B cell (primary cell): ENCODE results near the gene ABR.

ENCODE experiments used
- CTCF ChIP-seq: fragments of 200-600 bp; IDR thresholded peaks from one replicate; pipeline ENCODE4 v1.8.0; 2022; ENCODE audit warnings: antibody characterized with exemption, mild to moderate bottlenecking
- EZH2 ChIP-seq: IDR thresholded peaks from 2 replicates; pipeline ENCODE4 v1.6.1; 2012; ENCODE audit warnings: borderline replicate concordance, low read depth, mild to moderate bottlenecking, moderate library complexity, low read length; ENCODE audit not compliant: insufficient read depth, poor library complexity, severe bottlenecking

DNA sequence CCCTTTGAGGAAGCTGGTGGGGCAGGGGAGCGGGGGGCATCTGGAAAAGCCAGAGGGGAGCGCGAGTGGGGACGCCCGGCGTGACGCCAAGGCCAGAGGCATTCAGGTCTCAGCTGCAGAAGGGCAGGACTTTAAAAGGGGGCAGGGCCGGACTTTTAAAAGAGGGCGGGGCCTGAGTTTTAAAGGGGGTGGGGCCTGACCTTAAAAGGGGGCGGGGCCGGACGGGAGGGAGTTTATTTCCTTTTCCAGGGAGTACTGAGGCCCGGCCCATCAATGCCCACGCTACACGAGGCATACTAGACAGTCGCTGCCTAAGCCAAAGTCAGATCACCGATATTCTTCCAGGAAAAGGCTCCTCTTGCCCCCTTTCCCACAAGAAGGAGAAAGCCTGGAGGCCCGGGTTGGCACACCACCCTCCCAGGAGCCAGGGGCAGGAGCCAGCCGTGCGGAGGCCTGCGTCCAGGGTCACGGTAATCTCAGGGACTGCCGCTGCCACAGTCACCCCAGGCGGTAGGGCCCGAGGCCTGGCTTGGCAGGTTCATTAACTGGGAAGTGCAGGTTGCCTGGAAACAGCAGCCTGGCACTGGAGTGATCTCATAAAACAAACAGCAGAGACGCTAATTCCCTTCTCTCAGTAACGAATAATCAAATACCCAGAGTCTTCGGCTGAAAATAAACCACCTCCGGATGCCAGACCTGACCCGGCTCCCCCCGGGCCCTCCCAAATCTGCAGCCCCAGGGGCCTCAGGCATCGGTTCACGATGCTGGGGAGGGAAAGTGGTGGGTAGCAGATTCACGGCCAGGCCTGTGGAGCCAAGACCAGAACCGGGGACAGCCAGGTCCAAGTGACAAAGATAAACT lies 92.2 kb downstream of the ABR start:
- TF ChIP-seq CTCF (no peak), EZH2 (no peak)
